Activated naive CD4-positive, alpha-beta T cell treated with anti-CD3 and anti-CD28 coated beads, Interleukin-2, amount 10 ng/mL, durations not matched to agents 7 days and 5 days (primary cell): Measurements from ENCODE around the gene COL25A1.

Experiments used
- CTCF ChIA-PET: fragments of 350-600 bp; sonication (Branson Sonifier 250); formaldehyde crosslinking; loops from one replicate; lab custom pipeline; 2021; ENCODE audit warnings: antibody characterized with exemption; lab: Charles Lee
- DNase-seq: peaks from one replicate; pipeline ENCODE4 v3.0.0-alpha.2; 2020
- H3K27ac Mint-ChIP-seq: one replicate; pipeline ENCODE4 v1.8.0; 2021; ENCODE audit warnings: mild to moderate bottlenecking, moderate library complexity, mixed read lengths
- H3K27me3 Mint-ChIP-seq: one replicate; pipeline ENCODE4 v1.8.0; 2021; ENCODE audit warnings: mild to moderate bottlenecking, mixed read lengths
- H3K36me3 Mint-ChIP-seq: one replicate; pipeline ENCODE4 v1.8.0; 2021; ENCODE audit warnings: mixed read lengths
- H3K4me1 Mint-ChIP-seq: one replicate; pipeline ENCODE4 v1.8.0; 2021; ENCODE audit warnings: mixed read lengths
- H3K4me3 Mint-ChIP-seq: one replicate; pipeline ENCODE4 v1.8.0; 2021; ENCODE audit warnings: mild to moderate bottlenecking, moderate library complexity, mixed read lengths
- H3K9me3 Mint-ChIP-seq: one replicate; pipeline ENCODE4 v1.8.0; 2021; ENCODE audit warnings: mixed read lengths

The COL25A1 gene

GRCh38 chr4:109303140-109303496 lies 660 bp upstream of the COL25A1 start:
- H3K4me1 Mint-ChIP-seq: peaks cover 11% of the 10 kb centered on the region
- H3K36me3 Mint-ChIP-seq: peaks cover 4% of the 10 kb centered on the region
- H3K4me3 Mint-ChIP-seq: peak overlapping the region; percentile 70
- no peak for DNase-seq
- H3K9me3 Mint-ChIP-seq: no peaks in the 10 kb centered on the region
- H3K27ac Mint-ChIP-seq: peak overlapping the region; percentile 49
- CTCF ChIA-PET: no interaction called here
- H3K27me3 Mint-ChIP-seq: peaks cover 64% of the 10 kb centered on the region

GRCh38 chr4:109301651-109302360 lies 652 bp downstream of the COL25A1 start:
- Mint-ChIP-seq H3K4me3 (peak overlapping the region; percentile 70), H3K27ac (no peak overlapping the region), H3K27me3 (peaks cover 66% of the 10 kb centered on the region), H3K36me3 (peaks cover 4% of the 10 kb centered on the region), H3K4me1 (peaks cover 11% of the 10 kb centered on the region), H3K9me3 (no peaks in the 10 kb centered on the region)
- DNase-seq: no peak
- CTCF ChIA-PET: no interaction called here

DNA sequence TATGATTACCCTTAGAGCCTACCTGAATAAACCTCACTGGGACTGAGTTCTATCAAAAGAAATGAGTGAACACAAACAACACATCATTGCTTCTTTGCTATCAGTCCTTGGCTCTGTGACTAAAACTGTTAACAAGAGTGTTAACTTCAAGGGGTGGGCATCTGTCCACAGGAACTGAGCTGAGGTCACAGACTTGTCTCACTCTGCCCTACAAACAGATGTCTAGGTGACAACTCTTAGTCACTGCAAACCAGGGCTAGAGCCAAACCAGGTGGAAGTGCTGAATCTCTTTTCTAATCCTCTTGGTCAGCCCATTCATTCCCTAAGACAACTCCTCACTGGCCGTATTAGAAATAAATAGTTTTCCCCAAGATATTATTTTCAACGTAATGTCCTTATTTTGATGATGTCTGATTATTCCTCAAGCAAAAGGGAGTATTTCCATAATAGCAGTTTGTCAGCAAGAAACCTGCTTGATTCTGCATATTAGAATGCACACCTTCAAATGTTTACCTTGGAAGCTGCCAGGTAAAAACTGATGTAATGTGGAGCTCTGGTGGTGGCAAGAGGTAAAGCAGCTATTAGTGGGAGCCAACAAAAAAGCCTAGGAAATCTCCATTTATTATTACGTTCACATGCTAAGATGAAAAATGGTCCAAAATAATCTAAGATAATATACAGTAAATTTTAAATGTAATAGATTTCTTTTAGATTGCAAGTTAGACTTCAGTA lies 4.0 kb downstream of the COL25A1 start:
- Mint-ChIP-seq H3K27ac (no peak overlapping the region), H3K4me1 (peaks cover 11% of the 10 kb centered on the region), H3K36me3 (peaks cover 4% of the 10 kb centered on the region), H3K27me3 (peaks cover 48% of the 10 kb centered on the region), H3K9me3 (no peaks in the 10 kb centered on the region), H3K4me3 (no peak overlapping the region)
- no peak for DNase-seq
- CTCF ChIA-PET: interaction anchor here (1.3 to 2.0 kb wide), 2 partner anchors 437 to 464 kb away, joined by 4 to 16 read pairs; no protein-coding TSS in a partner anchor

DNA sequence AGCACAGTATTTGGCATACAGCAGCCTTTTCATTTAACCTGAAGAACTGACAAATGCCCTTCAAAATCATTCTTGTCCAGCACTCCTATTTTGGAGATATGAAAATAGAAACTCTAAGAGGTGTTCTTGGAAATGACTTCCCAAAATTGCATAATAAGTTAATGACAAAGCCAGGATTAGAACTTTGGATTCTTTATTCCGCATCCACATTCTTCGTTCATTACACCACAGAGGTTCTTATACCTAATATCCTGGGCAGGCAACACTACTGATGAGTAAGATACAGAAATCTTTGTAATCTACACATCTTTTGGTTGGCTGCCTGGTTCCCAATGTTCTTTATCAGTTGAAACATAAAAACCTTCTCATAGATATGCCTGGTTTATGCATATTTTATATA lies 5.9 kb downstream of the COL25A1 start:
- Mint-ChIP-seq H3K27ac (no peak overlapping the region), H3K4me3 (no peak overlapping the region), H3K27me3 (peaks cover 29% of the 10 kb centered on the region), H3K9me3 (no peaks in the 10 kb centered on the region), H3K4me1 (peaks cover 3% of the 10 kb centered on the region), H3K36me3 (no peaks in the 10 kb centered on the region)
- CTCF ChIA-PET: interaction anchor here (3.1 kb wide), 1 partner anchor 463 kb away, joined by 11 read pairs; no protein-coding TSS in a partner anchor
- DNase-seq: no peak

GRCh38 chr4:109295081-109295480 lies 7.4 kb downstream of the COL25A1 start:
- H3K27me3 Mint-ChIP-seq: peaks cover 16% of the 10 kb centered on the region
- no peak overlapping the region for H3K27ac Mint-ChIP-seq
- no peak overlapping the region for H3K4me3 Mint-ChIP-seq
- no peaks in the 10 kb centered on the region for H3K9me3 Mint-ChIP-seq
- no peaks in the 10 kb centered on the region for H3K36me3 Mint-ChIP-seq
- CTCF ChIA-PET: interaction anchor here (1.0 to 3.1 kb wide), 2 partner anchors 58 to 462 kb away, joined by 3 to 11 read pairs; no protein-coding TSS in a partner anchor
- H3K4me1 Mint-ChIP-seq: no peaks in the 10 kb centered on the region
- no peak for DNase-seq

DNA sequence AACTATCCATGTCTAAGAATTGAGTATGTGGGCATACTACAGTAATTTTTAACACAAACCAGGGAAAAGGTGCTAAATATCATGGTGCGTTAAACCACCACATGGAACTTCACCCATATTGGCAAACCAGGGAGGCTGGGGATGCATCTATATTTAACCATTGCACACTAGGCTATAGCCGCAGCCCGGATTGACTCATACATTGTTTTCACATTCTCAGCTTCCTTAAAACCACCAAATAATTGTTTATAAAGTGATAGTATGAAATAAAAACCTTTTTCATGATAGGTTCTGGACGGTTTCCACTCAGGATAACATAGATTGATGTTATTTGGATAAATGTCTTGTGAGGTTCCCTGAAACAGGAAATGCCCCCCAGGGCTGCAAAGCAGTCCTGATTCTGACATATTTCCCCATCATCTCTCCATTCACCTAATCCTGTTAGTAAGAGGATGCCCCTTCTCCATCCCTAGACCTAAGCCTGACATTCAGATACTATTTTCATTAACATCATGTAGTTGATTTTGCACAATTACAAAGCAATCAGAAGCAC lies 7.9 kb downstream of the COL25A1 start:
- Mint-ChIP-seq H3K27me3 (peaks cover 12% of the 10 kb centered on the region), H3K27ac (no peak overlapping the region), H3K4me3 (no peak overlapping the region), H3K4me1 (no peaks in the 10 kb centered on the region), H3K9me3 (no peaks in the 10 kb centered on the region), H3K36me3 (no peaks in the 10 kb centered on the region)
- no peak for DNase-seq
- CTCF ChIA-PET: interaction anchor here (1.0 to 3.1 kb wide), 3 partner anchors 15 to 461 kb away, joined by 3 to 11 read pairs (median 4); no protein-coding TSS in a partner anchor

DNA sequence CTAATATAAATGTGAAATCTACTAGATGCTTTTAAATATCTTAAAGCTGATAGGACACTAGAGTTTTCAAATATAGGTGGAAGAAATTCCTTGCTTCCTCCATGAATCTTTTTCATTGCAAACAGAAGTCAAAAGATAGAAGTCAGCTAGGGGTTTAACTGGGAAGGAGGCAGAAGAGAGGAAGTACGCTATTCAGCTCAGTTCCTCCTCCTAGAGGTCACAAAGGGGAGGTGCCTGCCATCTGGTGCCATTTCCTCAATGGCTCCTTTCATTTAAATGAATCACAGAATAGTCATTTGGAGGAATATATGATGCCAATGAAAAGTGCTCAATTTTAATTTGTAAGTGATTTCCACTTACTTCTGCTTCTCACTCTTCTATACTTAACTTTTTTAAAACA lies 8.5 kb downstream of the COL25A1 start:
- peak; percentile 46 for DNase-seq
- H3K27me3 Mint-ChIP-seq: peaks cover 12% of the 10 kb centered on the region

GRCh38 chr4:109291707-109292238 lies 10.7 kb downstream of the COL25A1 start:
- H3K27ac Mint-ChIP-seq: no peak overlapping the region
- H3K9me3 Mint-ChIP-seq: no peaks in the 10 kb centered on the region
- no peaks in the 10 kb centered on the region for H3K36me3 Mint-ChIP-seq
- CTCF ChIA-PET: interaction anchor here (2.3 kb wide), 1 partner anchor 401 kb away, joined by 8 read pairs; no protein-coding TSS in a partner anchor
- no peak overlapping the region for H3K4me3 Mint-ChIP-seq
- H3K27me3 Mint-ChIP-seq: peaks cover 6% of the 10 kb centered on the region
- no peak for DNase-seq
- H3K4me1 Mint-ChIP-seq: no peaks in the 10 kb centered on the region

More for the DNA sequence above, 8.5 kb downstream of the COL25A1 start:
- Mint-ChIP-seq H3K27ac (no peak overlapping the region), H3K4me3 (no peak overlapping the region), H3K4me1 (no peaks in the 10 kb centered on the region), H3K36me3 (no peaks in the 10 kb centered on the region), H3K9me3 (no peaks in the 10 kb centered on the region)
- CTCF ChIA-PET: interaction anchor here (1.0 to 3.1 kb wide), 7 partner anchors 9 to 461 kb away, joined by 3 to 11 read pairs (median 4); no protein-coding TSS in a partner anchor

DNA sequence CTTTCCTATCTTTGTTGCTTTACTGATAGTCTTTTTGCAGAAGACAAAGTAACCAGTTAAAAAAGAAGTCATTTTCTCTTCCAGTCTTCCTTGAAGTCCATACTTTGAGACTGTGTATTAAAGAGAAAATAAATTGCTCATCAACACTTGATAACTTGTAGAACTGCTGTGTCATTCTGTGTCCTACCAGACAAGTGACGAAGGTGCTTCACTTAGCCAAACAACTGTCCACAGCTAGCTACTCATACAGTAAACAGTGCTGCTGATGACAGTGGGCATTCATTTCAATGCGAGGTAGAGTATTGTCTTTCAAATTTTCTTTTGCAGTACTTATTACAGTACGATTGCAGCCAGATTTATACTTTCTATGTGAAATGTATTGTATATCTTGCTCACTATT lies 11.5 kb downstream of the COL25A1 start:
- no peak overlapping the region for H3K4me3 Mint-ChIP-seq
- no peaks in the 10 kb centered on the region for H3K4me1 Mint-ChIP-seq
- CTCF ChIA-PET: interaction anchor here (0.6 kb wide), 1 partner anchor 497 kb away, joined by 3 read pairs; no protein-coding TSS in a partner anchor
- no peaks in the 10 kb centered on the region for H3K36me3 Mint-ChIP-seq
- no peaks in the 10 kb centered on the region for H3K9me3 Mint-ChIP-seq
- H3K27ac Mint-ChIP-seq: no peak overlapping the region
- DNase-seq: no peak
- no peaks in the 10 kb centered on the region for H3K27me3 Mint-ChIP-seq

GRCh38 chr4:109278594-109279031 lies 23.8 kb downstream of the COL25A1 start:
- no peak overlapping the region for H3K27ac Mint-ChIP-seq
- CTCF ChIA-PET: no interaction called here
- no peaks in the 10 kb centered on the region for H3K36me3 Mint-ChIP-seq
- no peak for DNase-seq
- H3K27me3 Mint-ChIP-seq: no peaks in the 10 kb centered on the region
- H3K9me3 Mint-ChIP-seq: no peaks in the 10 kb centered on the region
- no peak overlapping the region for H3K4me3 Mint-ChIP-seq
- H3K4me1 Mint-ChIP-seq: peaks cover 14% of the 10 kb centered on the region

- no peaks in the 10 kb centered on the region for H3K9me3 Mint-ChIP-seq
- no peak for DNase-seq
- H3K27me3 Mint-ChIP-seq: no peaks in the 10 kb centered on the region
- CTCF ChIA-PET: no interaction called here
- H3K36me3 Mint-ChIP-seq: no peaks in the 10 kb centered on the region
- H3K4me1 Mint-ChIP-seq: peaks cover 14% of the 10 kb centered on the region
- H3K4me3 Mint-ChIP-seq: no peak overlapping the region
- no peak overlapping the region for H3K27ac Mint-ChIP-seq
These were observed 25.9 kb downstream of the COL25A1 start for GRCh38 chr4:109276482-109277095.

DNA sequence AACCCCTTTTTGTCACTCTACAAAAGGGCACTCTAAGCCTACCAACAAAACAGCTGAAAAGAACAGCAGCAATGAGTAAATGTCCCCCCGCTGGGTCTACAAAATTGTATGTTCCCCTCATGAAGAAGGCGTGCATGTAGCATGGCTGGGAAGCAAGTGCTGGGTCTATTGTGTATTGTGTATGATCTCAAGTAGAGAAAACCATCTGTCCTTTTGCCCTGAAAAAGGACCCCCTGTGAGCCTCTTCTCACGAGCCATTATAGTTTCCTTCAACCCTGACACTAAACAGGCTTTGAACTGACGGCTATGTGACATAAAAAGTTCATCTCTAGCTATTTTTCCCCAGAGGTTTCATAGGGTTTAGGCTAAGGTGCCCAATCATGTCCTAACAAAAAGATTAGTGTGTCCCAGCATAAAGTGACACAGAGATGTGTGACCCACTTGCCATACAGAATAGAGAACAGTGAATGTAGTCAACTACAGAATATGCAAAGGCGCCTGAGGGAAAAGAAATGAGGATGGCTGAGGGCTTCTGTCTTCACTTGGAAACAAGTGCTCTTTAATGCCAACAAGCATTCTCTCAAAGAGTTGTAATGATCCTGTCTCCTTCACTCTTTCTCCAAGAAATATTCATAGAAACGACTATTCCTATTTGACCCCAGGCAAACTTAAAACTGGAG lies 27.3 kb downstream of the COL25A1 start:
- CTCF ChIA-PET: no interaction called here
- H3K4me3 Mint-ChIP-seq: no peak overlapping the region
- H3K4me1 Mint-ChIP-seq: peaks cover 14% of the 10 kb centered on the region
- H3K27ac Mint-ChIP-seq: no peak overlapping the region
- no peaks in the 10 kb centered on the region for H3K27me3 Mint-ChIP-seq
- DNase-seq: no peak
- no peaks in the 10 kb centered on the region for H3K9me3 Mint-ChIP-seq
- no peaks in the 10 kb centered on the region for H3K36me3 Mint-ChIP-seq

DNA sequence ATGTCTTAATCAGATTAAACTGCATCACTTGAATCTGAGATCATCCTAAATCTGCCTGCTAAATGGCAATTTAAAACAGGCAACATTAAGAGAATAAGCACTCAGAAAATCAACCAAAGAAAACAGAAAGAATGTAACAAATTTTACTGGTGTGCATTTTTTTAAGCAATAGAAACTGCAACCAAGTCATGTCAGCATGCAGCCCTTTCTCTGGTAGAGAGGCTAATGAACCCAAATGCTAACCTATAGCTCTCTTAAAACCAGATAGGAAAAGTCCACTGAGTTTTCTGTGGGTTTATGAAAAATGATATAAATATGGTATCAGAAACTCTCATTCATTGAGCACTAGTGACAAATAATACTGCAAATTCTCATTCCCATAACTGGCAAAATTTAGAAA lies 35.6 kb downstream of the COL25A1 start:
- H3K9me3 Mint-ChIP-seq: no peaks in the 10 kb centered on the region
- H3K27me3 Mint-ChIP-seq: peaks cover 5% of the 10 kb centered on the region
- H3K36me3 Mint-ChIP-seq: no peaks in the 10 kb centered on the region
- H3K4me1 Mint-ChIP-seq: no peaks in the 10 kb centered on the region
- no peak for DNase-seq
- CTCF ChIA-PET: no interaction called here
- H3K4me3 Mint-ChIP-seq: no peak overlapping the region
- no peak overlapping the region for H3K27ac Mint-ChIP-seq
